GM21717 (cell line): ENCODE measurements around the gene MEAF6.
A peak's percentile ranks its signal among the peaks of the same experiment; 100 is the strongest.
"Not testable (repeated sequence)": the region's sequence is repeated elsewhere in the genome, so short reads cannot be mapped to it uniquely, and the experiment has no call there.

Source experiments
- ATAC-seq: cut with Tn5 transposase; IDR thresholded peaks from one replicate; pipeline ENCODE4 v1.9.1; 2021; ENCODE audit warnings: mild to moderate bottlenecking, moderate library complexity; ENCODE audit not compliant: unreplicated experiment

MEAF6 gene

DNA sequence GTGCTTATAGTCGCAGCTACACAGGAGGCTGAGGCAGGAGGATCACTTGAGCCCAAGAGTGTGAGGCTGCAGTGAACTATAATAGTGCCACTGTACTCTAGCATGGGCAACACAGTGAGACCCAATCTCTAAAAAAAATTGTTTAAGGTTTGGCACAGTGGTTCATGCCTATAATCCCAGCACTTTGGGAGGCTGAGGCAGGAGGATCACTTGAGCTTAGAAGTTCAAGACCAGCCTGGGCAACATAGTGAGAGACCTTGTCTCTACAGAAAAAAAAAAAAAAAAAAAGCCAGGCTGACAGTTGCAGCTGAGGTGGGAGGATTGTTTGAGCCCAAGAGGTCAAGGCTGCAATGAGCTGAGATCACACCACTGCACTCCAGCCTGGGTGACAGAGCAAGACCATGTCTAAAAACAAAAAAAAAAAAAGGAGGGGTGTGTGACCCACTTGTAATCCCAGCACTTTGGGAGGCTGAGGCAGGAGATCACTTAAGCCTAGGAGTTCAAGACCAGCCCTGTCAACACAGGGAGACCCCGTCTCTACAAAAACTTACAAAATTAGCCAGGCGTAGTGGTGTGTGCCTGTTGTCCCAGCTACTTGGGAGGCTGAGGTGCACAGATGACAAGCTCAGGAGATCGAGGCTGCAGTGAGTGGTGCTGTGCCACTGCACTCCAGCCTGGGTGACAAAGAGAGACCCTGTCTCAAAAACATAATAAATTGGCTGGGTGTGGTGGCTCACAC lies 18.0 kb upstream of the MEAF6 start:
- ATAC-seq, result not testable (repeated sequence)

DNA sequence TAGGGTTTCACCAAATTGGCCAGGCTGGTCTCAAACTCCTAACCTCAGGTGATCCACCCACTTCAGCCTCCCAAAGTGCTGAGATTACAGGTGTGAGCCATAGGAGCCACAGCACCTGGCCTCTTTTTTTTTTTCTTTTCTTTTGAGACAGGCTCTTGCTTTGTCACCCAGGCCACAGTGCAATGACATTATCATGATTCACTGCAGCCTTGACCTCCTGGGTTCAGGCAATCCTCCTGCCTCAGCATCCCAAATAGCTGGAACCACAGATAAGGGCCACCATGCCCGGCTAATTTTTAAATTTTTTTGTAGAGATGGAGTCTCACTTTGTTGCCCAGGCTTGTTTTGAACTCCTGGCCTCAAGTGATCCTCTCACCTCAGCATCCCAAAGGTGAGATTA lies 15.3 kb upstream of the MEAF6 start:
- ATAC-seq, result not testable (repeated sequence)

DNA sequence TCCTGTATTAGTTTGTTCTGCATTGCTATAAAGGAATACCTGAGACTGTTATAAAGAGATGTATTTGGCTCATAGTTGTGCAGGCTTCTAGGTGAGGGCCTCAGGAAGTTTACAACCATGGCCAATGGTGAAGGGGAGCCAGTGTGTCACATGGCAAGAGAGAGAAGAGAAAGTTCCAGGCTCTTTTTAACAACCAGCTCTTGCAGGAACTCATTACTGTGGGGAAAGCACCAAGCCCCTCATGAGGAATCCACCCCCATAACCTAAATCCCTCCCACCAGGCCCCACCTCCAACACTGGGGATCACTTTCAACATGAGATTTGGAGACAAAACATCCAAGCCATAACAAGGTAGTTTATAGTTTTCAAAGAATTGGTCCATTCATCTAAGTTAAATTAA lies 5.0 kb upstream of the MEAF6 start:
- no peak for ATAC-seq

DNA sequence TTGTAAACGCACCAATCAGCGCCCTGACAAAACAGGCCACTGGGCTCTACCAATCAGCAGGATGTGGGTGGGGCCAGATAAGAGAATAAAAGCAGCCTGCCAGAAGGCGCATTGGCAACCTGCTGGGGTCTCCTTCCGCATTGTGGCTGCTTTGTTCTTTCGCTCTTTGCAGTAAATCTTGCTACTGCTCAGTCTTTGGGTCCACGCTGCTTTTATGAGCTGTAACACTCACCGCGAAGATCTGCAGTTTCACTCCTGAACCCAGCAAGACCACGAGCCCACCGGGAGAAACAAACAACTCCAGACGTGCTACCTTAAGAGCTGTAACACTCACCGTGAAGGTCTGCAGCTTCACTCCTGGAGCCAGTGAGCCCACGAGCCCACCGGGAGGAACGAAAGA lies 4.4 kb upstream of the MEAF6 start:
- ATAC-seq, result not testable (repeated sequence)

DNA sequence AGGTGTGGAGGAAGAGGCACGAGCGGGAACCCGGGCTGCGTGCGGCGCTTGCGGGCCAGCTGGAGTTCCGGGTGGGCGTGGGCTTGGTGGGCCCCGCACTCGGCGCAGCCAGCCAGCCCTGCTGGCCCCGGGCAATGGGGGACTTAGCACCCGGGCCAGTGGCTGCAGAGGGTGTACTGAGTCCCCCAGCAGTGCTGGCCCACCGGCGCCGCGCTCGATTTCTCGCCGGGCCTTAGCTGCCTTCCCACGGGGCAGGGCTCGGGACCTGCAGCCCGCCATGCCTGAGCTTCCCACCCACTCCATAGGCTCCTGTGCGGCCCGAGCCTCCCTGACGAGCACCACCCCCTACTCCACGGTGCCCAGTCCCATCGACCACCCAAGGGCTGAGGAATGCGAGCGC lies 3.7 kb upstream of the MEAF6 start:
- not testable (repeated sequence) for ATAC-seq

DNA sequence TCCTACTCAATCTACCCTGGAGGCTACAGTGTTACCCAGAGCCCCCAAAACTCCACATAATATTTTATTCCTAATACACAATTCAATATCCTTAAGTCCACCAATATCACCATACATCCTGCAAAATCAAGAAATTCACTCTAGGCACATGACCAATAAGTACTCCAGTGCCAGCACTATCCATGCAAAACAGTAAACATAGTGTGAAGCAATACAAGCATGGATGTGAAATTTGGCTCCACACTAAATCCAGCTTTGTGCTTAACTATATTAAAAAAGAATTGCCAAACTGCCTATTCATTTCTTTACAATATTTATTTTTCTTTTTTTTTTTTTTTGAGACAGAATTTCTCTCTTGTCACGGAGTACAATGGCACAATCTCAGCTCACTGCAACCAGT lies 3.0 kb upstream of the MEAF6 start:
- no peak for ATAC-seq

DNA sequence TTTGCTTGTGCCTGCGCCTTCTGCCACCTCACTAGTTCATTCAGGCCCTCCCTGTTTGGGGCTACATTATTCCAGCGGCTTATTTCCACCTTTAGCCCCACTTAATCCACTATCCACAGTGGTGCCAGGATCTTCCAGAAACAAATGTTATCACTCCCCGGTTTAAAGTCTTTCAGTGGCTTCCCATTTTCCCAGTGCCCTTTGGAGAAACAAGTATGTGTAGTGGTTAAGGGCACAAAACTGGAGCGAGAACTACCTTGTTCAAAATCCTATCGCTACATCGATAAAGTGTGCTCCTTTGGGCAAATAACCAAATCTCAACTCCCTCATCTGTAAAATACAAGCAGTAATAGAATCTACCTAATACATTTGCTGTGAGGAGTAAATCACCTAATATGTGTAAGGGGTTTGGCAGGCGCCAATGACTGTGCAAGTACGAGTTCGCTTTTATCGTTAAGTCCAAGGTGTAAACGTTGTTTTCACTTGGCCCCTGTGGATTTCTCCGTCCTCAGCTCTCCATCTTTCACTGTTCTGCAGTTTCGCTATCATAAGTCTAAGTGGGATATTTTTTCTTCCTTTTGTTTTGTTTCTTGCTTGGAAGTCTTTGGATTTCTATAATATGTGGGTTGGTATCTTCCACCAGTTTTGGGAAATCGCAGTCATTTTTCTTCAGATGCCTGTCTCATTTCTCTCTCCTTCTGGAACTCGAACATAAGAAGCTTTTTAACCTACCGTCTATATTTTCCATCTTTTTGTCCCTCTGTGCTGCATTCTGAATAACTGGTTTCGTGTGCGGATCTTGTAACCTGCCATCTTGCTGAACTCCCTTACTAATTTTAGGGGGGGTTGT lies 844 bp upstream of the MEAF6 start:
- ATAC-seq, result no peak

DNA sequence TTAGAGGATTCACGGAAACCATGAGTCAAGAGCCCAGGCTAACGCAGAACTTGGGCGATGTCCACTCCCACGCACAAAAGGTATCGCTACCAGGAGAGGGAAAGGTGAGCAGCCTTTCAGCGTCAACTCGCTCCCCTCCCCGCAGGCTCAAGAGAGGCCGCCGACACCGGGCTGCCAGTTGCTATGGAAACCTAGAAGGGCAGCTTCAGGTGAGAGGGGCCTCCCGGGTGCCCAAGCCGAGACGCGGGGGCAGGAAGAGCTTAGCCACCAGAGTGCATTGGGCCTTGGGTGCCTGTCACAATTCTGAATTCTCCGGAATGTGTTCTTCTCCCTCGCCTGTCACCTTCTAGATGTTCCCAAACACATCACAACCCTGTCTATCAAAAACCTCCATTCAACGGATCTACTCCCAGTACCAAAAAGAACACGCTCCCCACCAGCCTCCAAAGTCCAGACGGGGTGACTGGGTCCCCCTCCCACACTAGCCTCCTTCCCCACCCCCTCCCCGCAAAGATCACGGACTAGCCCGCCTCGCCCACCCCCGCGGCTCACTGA lies 694 bp downstream of the MEAF6 start:
- peak; percentile 38 for ATAC-seq

DNA sequence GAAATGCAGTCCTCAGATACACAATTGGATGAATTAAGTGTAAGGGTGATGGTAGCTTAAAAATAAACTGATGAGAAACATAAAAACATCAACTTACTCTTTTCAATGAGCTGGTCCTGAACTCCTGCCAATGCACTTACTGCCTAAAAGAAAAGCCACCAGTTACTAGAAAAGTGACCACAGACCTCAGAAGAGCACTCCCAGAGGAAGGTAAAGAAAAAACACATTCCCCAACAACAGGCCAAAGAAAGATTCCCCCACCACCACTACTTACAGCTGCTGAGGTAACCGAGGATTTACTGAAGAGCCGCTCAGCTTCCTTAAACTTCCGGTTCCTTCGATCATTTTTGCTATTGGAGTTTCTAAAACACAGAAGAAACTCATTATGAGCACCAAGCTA lies 5.4 kb downstream of the MEAF6 start:
- no peak for ATAC-seq

DNA sequence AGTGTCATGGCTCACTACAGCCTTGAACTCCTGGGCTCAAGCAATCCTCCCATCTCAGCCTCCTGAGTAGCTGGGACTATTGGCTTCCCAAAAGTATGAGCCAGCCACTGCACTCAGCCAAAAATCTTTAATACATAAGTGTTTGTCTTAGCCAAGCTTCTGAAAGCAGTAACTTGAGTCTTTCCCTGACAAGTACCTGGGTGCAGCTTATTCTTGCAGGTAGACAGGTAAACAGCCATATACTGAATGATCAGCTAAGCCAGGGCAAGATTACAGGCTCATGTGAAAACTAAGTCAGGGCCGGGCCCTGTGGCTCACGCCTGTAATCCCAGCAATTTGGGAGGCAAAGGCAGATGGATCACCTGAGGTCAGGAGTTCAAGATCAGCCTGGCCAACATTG lies 7.8 kb downstream of the MEAF6 start:
- no peak for ATAC-seq

DNA sequence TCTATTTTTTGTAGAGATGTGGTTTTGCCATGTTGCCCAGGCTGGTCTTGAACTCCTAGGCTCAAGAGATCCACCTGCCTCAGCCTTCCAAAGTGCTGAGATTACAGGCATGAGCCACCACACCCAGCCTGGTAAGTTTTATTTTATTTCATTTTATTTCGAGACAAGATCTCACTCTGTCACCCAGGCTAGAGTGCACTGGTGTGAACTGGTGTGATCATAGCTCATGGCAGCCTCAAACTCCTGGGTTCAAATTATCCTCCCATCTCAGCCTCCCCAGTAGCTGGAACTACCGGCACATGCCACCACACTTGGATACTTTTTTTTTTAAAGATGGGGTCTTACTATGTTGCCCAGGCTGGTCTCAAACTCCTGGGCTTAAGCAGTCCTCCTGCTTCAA lies 11.8 kb downstream of the MEAF6 start:
- ATAC-seq, result not testable (repeated sequence)

DNA sequence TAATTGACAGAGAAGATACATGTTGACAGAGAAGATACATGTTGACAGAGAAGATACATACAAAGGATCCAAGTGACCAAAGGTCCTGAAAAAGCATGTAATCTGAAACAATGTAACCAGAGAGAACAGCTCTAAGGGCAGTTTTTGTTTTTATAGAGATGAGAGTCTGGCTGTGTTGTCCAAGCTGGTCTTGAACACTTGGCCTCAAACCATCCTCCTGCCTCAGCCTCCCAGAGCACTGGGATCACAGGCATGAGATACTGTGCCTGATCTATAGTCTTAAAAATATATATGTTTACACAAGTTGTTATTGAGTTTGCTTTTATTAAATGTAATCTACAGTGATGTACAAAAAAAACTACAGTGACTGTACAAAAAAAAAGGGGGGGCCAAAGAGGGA lies 12.5 kb downstream of the MEAF6 start:
- no peak for ATAC-seq

DNA sequence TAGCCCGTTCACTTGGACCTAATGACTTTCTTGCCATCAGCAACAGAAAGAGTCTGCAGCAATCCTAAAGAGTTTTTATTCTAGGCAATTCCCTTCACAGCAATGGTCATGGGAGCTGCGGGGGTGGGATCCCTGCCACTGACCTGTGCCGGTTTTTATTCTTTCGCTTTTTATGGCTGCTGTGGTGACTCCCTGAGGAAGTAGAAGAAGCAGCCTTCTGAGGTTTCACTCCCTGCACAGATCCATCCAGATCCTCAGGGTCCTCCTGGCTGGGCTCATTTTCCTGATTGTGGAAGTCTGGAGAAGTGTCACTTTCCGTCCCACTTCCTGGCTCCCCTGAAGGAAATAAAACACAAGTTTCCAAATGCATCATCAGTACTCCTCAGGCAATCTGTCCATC lies 12.9 kb downstream of the MEAF6 start:
- ATAC-seq, result no peak

DNA sequence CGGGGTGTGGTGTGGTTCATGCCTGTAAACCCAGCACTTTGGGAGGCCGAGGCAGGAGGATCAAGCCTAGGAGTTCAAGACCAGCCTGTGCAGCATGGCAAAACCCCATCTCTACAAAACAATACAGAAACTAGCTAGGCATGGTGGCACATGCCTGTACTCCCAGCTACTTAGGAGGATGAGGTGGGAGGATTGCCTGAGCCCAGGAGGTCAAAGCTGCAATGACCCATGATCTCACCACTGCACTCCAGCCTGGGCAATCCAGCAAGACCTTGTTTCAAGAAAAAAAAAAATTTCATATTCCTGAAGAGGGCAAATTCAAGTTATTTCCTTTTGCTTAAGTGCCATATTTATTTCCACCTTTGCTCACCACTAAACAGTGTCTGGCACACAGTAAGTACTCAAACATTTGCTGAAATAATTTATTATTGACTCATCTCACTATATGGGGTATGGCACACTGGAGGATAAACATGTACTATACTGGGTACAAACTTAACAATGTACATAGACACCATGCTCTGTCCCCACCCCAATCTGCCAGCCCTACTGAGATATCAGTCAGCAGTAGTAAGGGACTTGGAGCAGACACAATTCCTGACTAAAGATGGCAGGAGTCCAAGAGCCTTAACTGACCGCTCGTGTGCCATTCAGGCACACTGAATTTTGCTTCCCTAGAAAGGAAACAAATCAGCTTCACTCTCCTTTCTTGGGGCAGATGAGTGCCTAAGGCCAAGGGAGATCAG lies 15.5 kb downstream of the MEAF6 start:
- ATAC-seq, result no peak

DNA sequence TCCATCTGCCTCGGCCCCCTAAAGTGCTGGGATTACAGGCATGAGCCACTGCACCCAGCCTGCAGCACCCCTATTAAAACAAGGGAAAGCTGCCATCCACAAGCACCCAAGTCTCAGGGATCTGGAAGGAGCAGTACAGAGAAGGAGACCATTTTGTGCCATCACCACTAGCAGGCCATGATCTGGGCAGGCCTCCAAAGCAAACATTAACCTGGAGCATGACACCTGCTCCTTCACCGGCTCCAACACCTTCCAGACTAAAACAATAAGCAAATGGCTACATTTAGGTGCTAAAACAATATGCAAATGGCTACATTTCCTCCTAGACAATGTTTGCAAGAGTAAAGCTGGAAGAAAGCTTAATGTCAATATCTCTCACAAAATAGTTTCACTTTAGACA lies 16.7 kb downstream of the MEAF6 start:
- ATAC-seq, result no peak

DNA sequence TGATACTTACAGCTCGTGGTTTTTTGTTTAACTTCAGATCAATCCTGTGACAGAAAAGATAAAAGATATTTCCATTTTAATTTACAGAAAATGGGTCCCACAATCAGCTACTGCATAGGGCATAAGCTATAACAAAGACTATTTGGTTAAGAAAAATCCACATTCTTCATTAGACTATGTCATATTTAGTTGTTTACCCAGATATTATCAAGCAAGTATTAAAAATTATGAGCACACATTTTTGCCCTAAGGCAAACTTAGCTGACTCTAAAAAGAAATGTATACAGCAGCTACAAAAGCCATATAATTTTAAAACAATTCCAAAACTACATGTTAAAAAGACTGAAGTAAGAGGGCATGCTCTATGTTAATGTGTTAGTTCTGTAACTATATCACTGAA lies 18.7 kb downstream of the MEAF6 start:
- ATAC-seq, result no peak

DNA sequence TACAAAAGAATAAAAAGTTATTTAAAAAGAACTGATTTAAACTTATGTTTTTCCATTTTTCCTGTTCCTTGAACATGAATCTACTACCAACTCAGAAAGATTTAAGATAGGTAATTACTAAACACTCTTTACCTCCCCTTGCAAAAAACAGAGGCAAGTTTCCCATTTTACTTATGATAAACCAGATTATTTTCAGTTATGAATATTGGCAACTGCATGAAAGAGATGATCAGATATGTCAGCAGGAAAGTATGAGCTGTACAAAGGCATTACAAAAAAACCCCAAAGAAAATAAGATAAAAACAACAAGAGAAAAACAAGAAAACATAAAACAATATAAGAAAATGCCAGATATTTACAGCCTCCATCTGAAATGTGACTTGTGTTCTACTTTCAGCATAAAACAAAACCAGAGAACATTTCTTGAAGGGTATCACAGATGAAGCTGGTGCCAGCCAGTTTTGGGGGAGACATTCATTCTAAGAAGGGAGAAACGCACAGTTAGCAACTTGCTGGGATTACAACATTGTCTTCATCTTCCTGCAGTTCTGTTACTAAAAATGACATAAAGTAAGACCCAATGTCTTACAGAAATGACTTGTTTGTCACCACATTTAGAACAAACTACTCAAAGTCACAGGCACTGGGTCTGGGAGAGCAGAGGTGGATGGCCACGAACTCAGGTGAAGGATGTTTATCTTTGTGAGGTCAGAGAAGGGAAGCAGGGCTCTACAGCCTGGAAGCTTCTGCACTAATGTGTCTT lies 21.0 kb downstream of the MEAF6 start:
- ATAC-seq, result no peak

DNA sequence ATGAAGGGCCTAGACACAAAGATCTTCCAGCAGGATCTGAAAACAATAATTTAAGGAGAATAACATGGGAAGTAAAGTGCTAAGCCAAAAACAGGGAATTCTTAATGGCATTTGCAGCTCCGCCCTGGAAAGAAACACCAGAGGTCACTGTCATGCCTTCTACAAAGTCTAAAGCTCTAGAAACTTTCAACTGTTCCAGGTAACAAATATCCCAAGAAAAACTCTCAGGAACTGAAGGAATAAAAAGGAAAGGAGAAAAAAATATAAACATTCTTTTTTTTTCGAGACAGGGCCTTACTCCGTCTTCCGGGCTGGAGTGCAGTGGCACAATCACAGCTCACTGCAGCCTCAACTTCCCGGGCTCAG lies 27.0 kb downstream of the MEAF6 start:
- no peak for ATAC-seq

DNA sequence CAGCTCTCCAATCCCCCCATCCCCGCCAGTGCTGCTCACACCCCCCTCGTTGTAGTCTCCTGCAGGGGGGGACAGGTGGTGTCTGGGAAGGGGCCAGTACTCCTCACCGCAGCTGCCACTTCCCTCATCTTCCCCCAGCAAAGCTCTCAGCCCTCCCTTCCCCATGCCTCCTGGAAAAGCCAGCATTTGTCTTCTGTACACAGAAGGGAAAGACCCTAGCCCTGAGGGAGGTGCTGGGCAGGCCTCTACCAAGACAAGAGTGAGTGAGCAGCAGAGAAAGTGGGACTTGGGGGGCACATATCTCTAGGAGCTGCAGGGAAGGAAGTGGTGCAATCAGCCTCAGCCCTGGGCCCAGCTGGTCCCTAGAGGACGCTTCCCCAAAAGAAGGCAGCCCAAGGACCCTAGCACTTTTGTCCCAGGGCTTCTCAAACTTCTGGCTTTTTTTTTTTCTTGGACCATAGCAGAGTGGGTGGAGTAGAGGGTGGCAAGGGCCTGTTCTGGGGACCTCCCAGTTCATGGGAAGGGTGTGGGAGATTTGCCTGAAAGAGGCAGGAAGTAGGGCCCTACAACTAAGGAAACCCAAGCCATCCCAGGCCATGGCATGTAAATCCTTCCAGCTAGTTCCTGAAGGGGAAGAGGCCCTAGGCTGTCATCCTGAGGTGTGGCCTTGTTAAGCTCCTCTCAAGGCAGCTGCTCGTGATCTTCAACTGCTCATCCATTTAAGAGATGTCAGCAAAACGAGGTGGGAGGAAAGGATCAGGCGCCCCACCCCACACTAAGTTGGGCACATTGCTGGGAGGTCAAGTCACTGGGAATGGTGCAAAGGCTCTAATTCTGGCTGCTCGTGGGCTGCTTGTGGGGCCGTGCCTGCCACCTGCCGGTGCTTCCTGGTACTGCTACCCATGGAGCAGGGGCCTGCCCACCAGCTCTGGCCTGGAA lies 27.6 kb downstream of the MEAF6 start:
- ATAC-seq, result peak; percentile 40
